Endothelial cell of umbilical vein (primary cell): Measurements from ENCODE around the gene TUBGCP4.

Experiments
- GATA2 ChIP-seq: IDR thresholded peaks from 2 replicates; pipeline ENCODE4 v1.7.0; 2011; ENCODE audit warnings: low read depth, mild to moderate bottlenecking, moderate library complexity, mixed read lengths, low read length; ENCODE audit not compliant: insufficient read length, insufficient read depth
- POLR2AphosphoS5 ChIP-seq: IDR thresholded peaks from 2 replicates; pipeline ENCODE4 v1.6.1; 2012; ENCODE audit warnings: low read depth, mild to moderate bottlenecking, control low read depth, low read length, moderate library complexity; ENCODE audit not compliant: insufficient read depth
- TF ChIP-seq, protein P1 (sequence below), 2 donors: IDR thresholded peaks; 1 replicate in 1 of 2; 2 replicates in 1 of 2; pipeline ENCODE4 v1.5.1; 2011; ENCODE audit warnings: low read length in 2 of 2, mild to moderate bottlenecking in 2 of 2, moderate library complexity in 2 of 2, control low read depth in 1 of 2, inconsistent platforms in 1 of 2, low read depth in 1 of 2; ENCODE audit not compliant: insufficient read depth in 1 of 2; ENCODE audit errors: extremely low read depth in 1 of 2

DNA sequence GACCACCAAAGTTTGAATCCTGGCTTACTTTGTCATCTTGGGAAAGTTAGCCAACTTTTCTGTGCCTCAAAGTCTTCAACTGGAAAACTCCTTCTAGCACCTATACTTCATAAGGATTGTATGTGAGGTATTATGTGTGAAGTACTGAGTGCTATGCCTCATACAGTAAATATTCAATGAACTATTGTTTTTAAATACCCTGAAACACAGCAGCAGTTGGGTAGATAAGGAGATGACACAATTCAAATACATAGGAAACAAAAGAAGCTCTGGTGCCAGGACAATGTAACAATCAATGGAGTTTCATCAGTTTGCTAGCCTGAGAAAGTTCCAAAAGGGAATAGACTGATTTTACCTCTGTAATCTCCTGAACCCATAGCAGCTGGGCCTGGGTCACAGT lies 43.3 kb downstream of the TUBGCP4 start:
- TF ChIP-seq, protein P1, sequence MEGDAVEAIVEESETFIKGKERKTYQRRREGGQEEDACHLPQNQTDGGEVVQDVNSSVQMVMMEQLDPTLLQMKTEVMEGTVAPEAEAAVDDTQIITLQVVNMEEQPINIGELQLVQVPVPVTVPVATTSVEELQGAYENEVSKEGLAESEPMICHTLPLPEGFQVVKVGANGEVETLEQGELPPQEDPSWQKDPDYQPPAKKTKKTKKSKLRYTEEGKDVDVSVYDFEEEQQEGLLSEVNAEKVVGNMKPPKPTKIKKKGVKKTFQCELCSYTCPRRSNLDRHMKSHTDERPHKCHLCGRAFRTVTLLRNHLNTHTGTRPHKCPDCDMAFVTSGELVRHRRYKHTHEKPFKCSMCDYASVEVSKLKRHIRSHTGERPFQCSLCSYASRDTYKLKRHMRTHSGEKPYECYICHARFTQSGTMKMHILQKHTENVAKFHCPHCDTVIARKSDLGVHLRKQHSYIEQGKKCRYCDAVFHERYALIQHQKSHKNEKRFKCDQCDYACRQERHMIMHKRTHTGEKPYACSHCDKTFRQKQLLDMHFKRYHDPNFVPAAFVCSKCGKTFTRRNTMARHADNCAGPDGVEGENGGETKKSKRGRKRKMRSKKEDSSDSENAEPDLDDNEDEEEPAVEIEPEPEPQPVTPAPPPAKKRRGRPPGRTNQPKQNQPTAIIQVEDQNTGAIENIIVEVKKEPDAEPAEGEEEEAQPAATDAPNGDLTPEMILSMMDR (IDR thresholded peaks at IDR 0.05; ENCODE audit: extremely low read depth in 1 of 2, insufficient read depth in 1 of 2, low read depth in 1 of 2, low read length in 2 of 2), result no peak
- TF ChIP-seq GATA2 (no peak), POLR2AphosphoS5 (no peak)
